CD4-positive, alpha-beta memory T cell (primary cell): ENCODE measurements around the gene SETBP1. TPM values are rescaled to one million over a fixed set of nuclear protein-coding genes. Genes with fewer than 3 reads are reported as not detected.
A peak's percentile ranks its signal among the peaks of the same experiment; 100 is the strongest.

ENCODE experiments used
- CTCF ChIA-PET: fragments of 350-600 bp; sonication (Branson Sonifier 250); formaldehyde crosslinking; loops from one replicate; lab custom pipeline; 2021; ENCODE audit warnings: inconsistent platforms; ENCODE audit not compliant: partially characterized antibody; lab: Charles Lee
- POLR2A ChIA-PET: fragments of 350-600 bp; sonication (Branson Sonifier 250); formaldehyde crosslinking; loops from one replicate; lab custom pipeline; 2021; ENCODE audit not compliant: partially characterized antibody; lab: Charles Lee
- DNase-seq, 5 donors: peaks; one replicate each; pipeline versions ENCODE4 v3.0.0 to v3.0.0-alpha.2; 2020 to 2022; ENCODE audit warnings: mixed read lengths in 1 of 5
- H3K27ac ChIP-seq: one replicate; pipeline ENCODE4 v1.7.0; 2013; ENCODE audit warnings: low read depth, low read length
- H3K27me3 ChIP-seq: 2 replicates; pipeline ENCODE4 v1.7.0; 2013; ENCODE audit warnings: mild to moderate bottlenecking, low read length, moderate library complexity; ENCODE audit not compliant: insufficient read depth
- H3K36me3 ChIP-seq: 2 replicates; pipeline ENCODE4 v1.7.0; 2013; ENCODE audit warnings: mild to moderate bottlenecking, low read length, moderate library complexity; ENCODE audit not compliant: insufficient read depth
- H3K4me1 ChIP-seq: 2 replicates; pipeline ENCODE4 v1.7.0; 2013; ENCODE audit warnings: mild to moderate bottlenecking, low read length, moderate library complexity; ENCODE audit not compliant: insufficient read depth
- H3K4me3 ChIP-seq, 2 donors: one replicate each; pipeline ENCODE4 v1.7.0; 2013; ENCODE audit warnings: low read length in 2 of 2, mild to moderate bottlenecking in 1 of 2
- H3K9me3 ChIP-seq, 2 donors: one replicate each; pipeline ENCODE4 v1.7.0; 2013; ENCODE audit warnings: low read length in 2 of 2, control low read depth in 1 of 2; ENCODE audit not compliant: control insufficient read depth in 1 of 2
- H3K27ac Mint-ChIP-seq, 7 donors: one replicate each; pipeline ENCODE4 v1.8.0; 2020 to 2021; ENCODE audit warnings: mixed read lengths in 7 of 7, mild to moderate bottlenecking in 6 of 7, inconsistent platforms in 3 of 7, moderate library complexity in 3 of 7
- H3K27me3 Mint-ChIP-seq, 2 donors: one replicate each; pipeline ENCODE4 v1.8.0; 2020 to 2021; ENCODE audit warnings: mixed read lengths in 2 of 2
- H3K36me3 Mint-ChIP-seq, 2 donors: one replicate each; pipeline ENCODE4 v1.8.0; 2020 to 2021; ENCODE audit warnings: mixed read lengths in 2 of 2, inconsistent platforms in 1 of 2, mild to moderate bottlenecking in 1 of 2
- H3K4me1 Mint-ChIP-seq, 4 donors: one replicate each; pipeline ENCODE4 v1.8.0; 2020 to 2021; ENCODE audit warnings: mixed read lengths in 4 of 4, mild to moderate bottlenecking in 1 of 4
- H3K4me3 Mint-ChIP-seq, 8 donors: one replicate each; pipeline ENCODE4 v1.8.0; 2020 to 2021; ENCODE audit warnings: mixed read lengths in 8 of 8, mild to moderate bottlenecking in 7 of 8, moderate library complexity in 6 of 8, inconsistent platforms in 3 of 8
- H3K9me3 Mint-ChIP-seq, 8 donors: one replicate each; pipeline ENCODE4 v1.8.0; 2020 to 2021; ENCODE audit warnings: mixed read lengths in 8 of 8, mild to moderate bottlenecking in 5 of 8, inconsistent platforms in 3 of 8, moderate library complexity in 1 of 8
- intact Hi-C: fragments of 100-400 bp; cut with micrococcal nuclease; formaldehyde crosslinking; loops from one replicate; pipeline ENCODE4 v1.15.1; 2023
- polyA plus RNA-seq, 2 donors: library from polyadenylated mRNA; unstranded; fragments of 300-500 nt; fragmentation: Illumina TruSeq; gene quantifications; one replicate each; pipeline ENCODE4 v1.2.3, GENCODE V29; 2021
- total RNA-seq, 2 experiments: library from RNA; stranded (reverse); gene quantifications; one replicate each; pipeline ENCODE4 v1.2.3, GENCODE V29; 2021

SETBP1 gene
- total and polyA plus RNA-seq, 4 experiments from 2014 or later: 0.03 to 0.21 (median 0.09) TPM; not detected in 1

GRCh38 chr18:44737623-44738022, 56.9 kb downstream of the SETBP1 start:
- Mint-ChIP-seq H3K27me3 (no peaks in the 10 kb centered on the region), H3K9me3 (no peaks in the 10 kb centered on the region), H3K36me3 (no peaks in the 10 kb centered on the region), H3K4me1 (peaks cover 1 to 8% (median 4%) of the 10 kb centered on the region in 4 donors), H3K4me3 (no peak overlapping the region), H3K27ac (no peak overlapping the region)
- H3K27ac ChIP-seq: no peak overlapping the region
- H3K9me3 ChIP-seq: no peaks in the 10 kb centered on the region
- no peak overlapping the region for H3K4me3 ChIP-seq
- intact Hi-C loops: no loop called here
- POLR2A ChIA-PET: no interaction called here
- H3K4me1 ChIP-seq: peaks cover 6% of the 10 kb centered on the region
- H3K27me3 ChIP-seq: no peaks in the 10 kb centered on the region
- no peak for DNase-seq
- CTCF ChIA-PET: no interaction called here
- H3K36me3 ChIP-seq: no peaks in the 10 kb centered on the region

- no peaks in the 10 kb centered on the region for H3K36me3 ChIP-seq
- Mint-ChIP-seq H3K27ac (no peak overlapping the region), H3K4me1 (no peaks in the 10 kb centered on the region), H3K9me3 (no peaks in the 10 kb centered on the region), H3K27me3 (no peaks in the 10 kb centered on the region), H3K36me3 (no peaks in the 10 kb centered on the region), H3K4me3 (no peak overlapping the region)
- ChIA-PET POLR2A (no interaction called here), CTCF (no interaction called here)
- no peaks in the 10 kb centered on the region for H3K4me1 ChIP-seq
- intact Hi-C loops: no loop called here
- H3K27ac ChIP-seq: no peak overlapping the region
- H3K9me3 ChIP-seq: no peaks in the 10 kb centered on the region
- no peaks in the 10 kb centered on the region for H3K27me3 ChIP-seq
- DNase-seq: no peak
- no peak overlapping the region for H3K4me3 ChIP-seq
These were observed 59.3 kb downstream of the SETBP1 start for GRCh38 chr18:44740000-44740399.

DNA sequence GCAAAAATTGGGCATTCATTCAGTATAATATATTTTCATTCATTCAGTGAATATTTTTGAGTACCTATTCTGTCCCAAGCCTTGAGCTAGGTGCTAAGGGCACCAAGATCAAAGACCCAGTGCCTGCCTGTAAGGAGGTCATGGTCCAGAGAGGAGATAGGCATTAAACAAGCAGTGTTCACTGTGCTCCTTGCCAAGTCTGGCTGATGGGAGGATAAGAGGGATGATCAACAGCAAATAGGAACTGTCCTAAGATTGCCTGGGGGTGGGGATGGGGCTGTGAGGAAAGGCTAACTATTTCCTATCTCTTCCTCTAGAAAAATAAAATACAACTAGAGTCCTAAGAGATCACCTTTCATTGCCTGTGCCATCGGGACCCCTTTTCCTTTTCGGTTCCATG, 60.4 kb downstream of the SETBP1 start:
- H3K4me3 Mint-ChIP-seq: no peak overlapping the region
- peak overlapping the region in 1 of 7 donors; percentile 22 for H3K27ac Mint-ChIP-seq
- H3K36me3 Mint-ChIP-seq: no peaks in the 10 kb centered on the region
- CTCF ChIA-PET: no interaction called here
- Histone ChIP-seq H3K27ac (no peak overlapping the region), H3K27me3 (no peaks in the 10 kb centered on the region), H3K4me1 (no peaks in the 10 kb centered on the region), H3K36me3 (no peaks in the 10 kb centered on the region), H3K4me3 (no peak overlapping the region), H3K9me3 (no peaks in the 10 kb centered on the region)
- no peak for DNase-seq
- no peaks in the 10 kb centered on the region for H3K27me3 Mint-ChIP-seq
- no peaks in the 10 kb centered on the region for H3K9me3 Mint-ChIP-seq
- POLR2A ChIA-PET: no interaction called here
- no peaks in the 10 kb centered on the region for H3K4me1 Mint-ChIP-seq
- intact Hi-C loops: no loop called here

- Mint-ChIP-seq H3K27ac (no peak overlapping the region), H3K4me1 (no peaks in the 10 kb centered on the region), H3K27me3 (no peaks in the 10 kb centered on the region), H3K4me3 (no peak overlapping the region), H3K36me3 (no peaks in the 10 kb centered on the region), H3K9me3 (no peaks in the 10 kb centered on the region)
- POLR2A ChIA-PET: no interaction called here
- Histone ChIP-seq H3K27me3 (no peaks in the 10 kb centered on the region), H3K36me3 (no peaks in the 10 kb centered on the region), H3K9me3 (no peaks in the 10 kb centered on the region), H3K4me1 (no peaks in the 10 kb centered on the region), H3K27ac (no peak overlapping the region), H3K4me3 (no peak overlapping the region)
- no peak for DNase-seq
- CTCF ChIA-PET: no interaction called here
- intact Hi-C loops: no loop called here
These were observed 60.8 kb downstream of the SETBP1 start for GRCh38 chr18:44741511-44741910.

DNA sequence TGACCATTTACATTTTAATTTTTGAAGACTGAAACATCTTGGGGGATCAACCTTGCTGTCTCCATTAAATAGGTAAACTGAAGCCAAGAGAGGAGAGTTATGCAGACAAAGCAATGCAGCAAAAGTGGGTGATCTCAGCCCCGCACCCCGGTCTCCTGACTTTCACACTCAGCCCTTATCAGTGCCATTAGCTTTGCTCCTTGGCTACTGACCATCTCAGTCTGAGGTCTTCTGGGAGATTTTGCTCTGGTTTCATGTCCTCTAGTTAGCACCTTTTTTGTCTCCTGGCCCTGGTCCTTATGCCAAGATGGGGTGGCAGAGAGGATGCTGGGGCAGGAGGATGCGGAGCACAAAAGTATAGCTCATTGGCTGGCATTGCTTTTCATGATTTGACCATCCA, 61.4 kb downstream of the SETBP1 start:
- ChIA-PET CTCF (no interaction called here), POLR2A (no interaction called here)
- Histone ChIP-seq H3K4me1 (no peaks in the 10 kb centered on the region), H3K4me3 (no peak overlapping the region), H3K27ac (no peak overlapping the region), H3K9me3 (no peaks in the 10 kb centered on the region), H3K36me3 (no peaks in the 10 kb centered on the region), H3K27me3 (no peaks in the 10 kb centered on the region)
- Mint-ChIP-seq H3K4me3 (no peak overlapping the region), H3K4me1 (no peaks in the 10 kb centered on the region), H3K27me3 (no peaks in the 10 kb centered on the region), H3K36me3 (no peaks in the 10 kb centered on the region), H3K9me3 (no peaks in the 10 kb centered on the region), H3K27ac (no peak overlapping the region)
- no peak for DNase-seq
- intact Hi-C loops: no loop called here

DNA sequence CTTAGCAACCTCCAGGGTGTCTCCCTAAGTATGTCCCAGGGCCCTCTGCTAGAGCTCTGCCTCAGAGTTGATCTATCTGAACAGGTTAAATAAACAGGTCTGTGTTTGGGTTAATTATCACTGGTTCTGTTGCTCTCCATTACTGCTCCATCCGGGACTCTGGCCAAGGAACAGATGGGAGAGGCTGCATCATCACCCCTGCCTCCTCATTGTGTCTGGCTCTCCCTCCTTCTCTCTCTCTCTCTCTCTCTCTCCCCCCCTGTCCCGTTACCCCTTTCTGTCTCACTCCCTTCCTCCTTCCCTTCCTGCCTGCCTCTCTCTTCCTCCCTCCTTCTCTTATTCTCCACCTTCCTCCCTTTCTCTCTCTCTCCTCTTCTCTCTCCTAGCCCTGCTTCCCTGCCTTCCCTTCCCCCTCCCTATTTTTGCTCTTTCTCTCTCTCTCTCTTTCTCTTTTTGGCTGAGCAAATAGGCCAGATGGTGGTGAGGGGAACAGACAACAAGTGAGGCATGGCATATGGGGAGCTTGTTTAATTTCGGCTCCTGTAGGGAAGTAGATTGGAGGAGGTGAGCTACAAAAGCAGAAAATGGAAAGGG, 62.1 kb downstream of the SETBP1 start:
- Mint-ChIP-seq H3K9me3 (no peaks in the 10 kb centered on the region), H3K27me3 (no peaks in the 10 kb centered on the region), H3K4me3 (no peak overlapping the region), H3K27ac (no peak overlapping the region), H3K4me1 (no peaks in the 10 kb centered on the region), H3K36me3 (no peaks in the 10 kb centered on the region)
- Histone ChIP-seq H3K27me3 (no peaks in the 10 kb centered on the region), H3K4me3 (no peak overlapping the region), H3K36me3 (no peaks in the 10 kb centered on the region), H3K9me3 (no peaks in the 10 kb centered on the region), H3K27ac (no peak overlapping the region), H3K4me1 (no peaks in the 10 kb centered on the region)
- POLR2A ChIA-PET: interaction anchor here (1.2 kb wide), 1 partner anchor 13 kb away, joined by 3 read pairs; no protein-coding TSS in a partner anchor
- intact Hi-C loops: no loop called here
- CTCF ChIA-PET: no interaction called here
- no peak for DNase-seq

DNA sequence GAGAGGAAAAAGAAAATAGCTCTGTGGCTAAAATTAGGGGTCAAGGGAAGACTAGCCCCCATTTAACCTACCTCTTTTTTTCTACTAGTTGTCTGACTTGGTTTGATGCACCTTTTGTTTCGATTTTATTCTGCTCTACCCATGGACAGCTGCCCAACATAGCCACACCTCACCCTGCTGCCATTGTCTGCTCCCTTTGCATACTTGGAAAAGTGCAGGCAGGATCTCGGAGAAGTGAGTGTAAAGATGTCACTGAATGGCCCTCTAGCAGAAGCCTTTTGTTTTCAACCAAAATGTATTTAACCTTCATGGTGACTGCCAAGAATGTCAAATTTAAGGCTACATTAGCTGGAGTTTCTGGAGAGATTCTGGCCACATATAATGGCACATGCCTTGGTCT, 62.9 kb downstream of the SETBP1 start:
- Histone ChIP-seq H3K9me3 (no peaks in the 10 kb centered on the region), H3K27me3 (no peaks in the 10 kb centered on the region), H3K4me3 (no peak overlapping the region), H3K36me3 (no peaks in the 10 kb centered on the region), H3K27ac (no peak overlapping the region), H3K4me1 (no peaks in the 10 kb centered on the region)
- Mint-ChIP-seq H3K4me3 (no peak overlapping the region), H3K27ac (no peak overlapping the region), H3K27me3 (no peaks in the 10 kb centered on the region), H3K4me1 (no peaks in the 10 kb centered on the region), H3K9me3 (no peaks in the 10 kb centered on the region), H3K36me3 (no peaks in the 10 kb centered on the region)
- ChIA-PET POLR2A (interaction anchor here (1.2 kb wide), 1 partner anchor 13 kb away, joined by 3 read pairs; no protein-coding TSS in a partner anchor), CTCF (no interaction called here)
- no peak for DNase-seq
- intact Hi-C loops: no loop called here
